Measurements from ENCODE around the gene AFF3. TPM values are rescaled to one million over a fixed set of nuclear protein-coding genes. Genes with fewer than 3 reads are reported as not detected.
A peak's percentile ranks its signal among the peaks of the same experiment; 100 is the strongest.

AFF3 gene
- total RNA-seq, 1 donor from 2014 or later, result 44.6 TPM

DNA sequence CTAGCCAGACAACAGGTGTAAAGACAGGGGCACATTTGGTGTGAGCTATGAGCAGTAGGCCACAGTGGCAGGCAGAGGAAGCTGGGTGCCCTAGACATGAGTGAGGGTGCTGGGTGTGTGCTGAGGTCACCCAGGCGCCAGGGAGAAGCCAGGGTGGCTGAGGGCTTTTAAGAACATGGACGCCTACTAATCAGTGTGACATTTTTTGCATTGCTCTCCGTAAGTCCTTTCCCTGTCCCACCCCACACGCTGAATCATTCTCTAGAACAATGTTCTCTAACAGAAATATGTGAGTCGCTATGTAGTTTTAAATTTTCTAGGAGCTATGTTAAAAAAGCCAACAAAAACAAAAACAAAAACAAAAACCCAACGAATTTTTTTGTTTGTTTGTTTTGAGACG, 448.1 kb downstream of the AFF3 start:
- no peaks in the 10 kb centered on the region for H3K36me3 ChIP-seq
- H3K4me1 ChIP-seq, result peaks cover 7% of the 10 kb centered on the region
- H3K9me3 ChIP-seq, result no peaks in the 10 kb centered on the region
- ATAC-seq (no peak), DNase-seq (no peak)
- no peaks in the 10 kb centered on the region for H3K27me3 ChIP-seq
- intact Hi-C loops (cut with DNase I), result no loop called here
- H3K27ac ChIP-seq, result no peak overlapping the region
- H3K4me3 ChIP-seq, result no peak overlapping the region
- TF ChIP-seq, protein P1, sequence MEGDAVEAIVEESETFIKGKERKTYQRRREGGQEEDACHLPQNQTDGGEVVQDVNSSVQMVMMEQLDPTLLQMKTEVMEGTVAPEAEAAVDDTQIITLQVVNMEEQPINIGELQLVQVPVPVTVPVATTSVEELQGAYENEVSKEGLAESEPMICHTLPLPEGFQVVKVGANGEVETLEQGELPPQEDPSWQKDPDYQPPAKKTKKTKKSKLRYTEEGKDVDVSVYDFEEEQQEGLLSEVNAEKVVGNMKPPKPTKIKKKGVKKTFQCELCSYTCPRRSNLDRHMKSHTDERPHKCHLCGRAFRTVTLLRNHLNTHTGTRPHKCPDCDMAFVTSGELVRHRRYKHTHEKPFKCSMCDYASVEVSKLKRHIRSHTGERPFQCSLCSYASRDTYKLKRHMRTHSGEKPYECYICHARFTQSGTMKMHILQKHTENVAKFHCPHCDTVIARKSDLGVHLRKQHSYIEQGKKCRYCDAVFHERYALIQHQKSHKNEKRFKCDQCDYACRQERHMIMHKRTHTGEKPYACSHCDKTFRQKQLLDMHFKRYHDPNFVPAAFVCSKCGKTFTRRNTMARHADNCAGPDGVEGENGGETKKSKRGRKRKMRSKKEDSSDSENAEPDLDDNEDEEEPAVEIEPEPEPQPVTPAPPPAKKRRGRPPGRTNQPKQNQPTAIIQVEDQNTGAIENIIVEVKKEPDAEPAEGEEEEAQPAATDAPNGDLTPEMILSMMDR (IDR thresholded peaks at IDR 0.05), result no peak

DNA sequence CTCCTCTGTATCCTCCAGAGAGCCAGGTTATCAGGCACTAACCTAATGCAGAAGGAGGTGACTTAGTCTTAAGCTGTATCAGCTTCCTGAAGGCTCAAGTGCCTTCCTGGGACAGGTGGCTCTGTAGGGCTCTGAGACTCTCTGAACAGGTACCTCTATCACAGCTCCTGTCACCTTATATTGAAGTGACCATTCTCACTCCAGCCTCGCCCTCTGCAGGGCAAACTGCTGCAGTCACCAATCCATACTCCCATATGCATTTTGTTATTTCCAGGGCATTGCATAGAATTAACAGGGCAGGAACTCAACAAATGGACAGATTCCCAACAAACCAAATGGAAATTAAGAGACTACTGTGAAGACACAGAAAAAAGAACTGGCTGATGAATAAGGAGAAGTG, 449.6 kb downstream of the AFF3 start:
- no peaks in the 10 kb centered on the region for H3K27me3 ChIP-seq
- H3K27ac ChIP-seq, result no peak overlapping the region
- no peaks in the 10 kb centered on the region for H3K36me3 ChIP-seq
- ATAC-seq, result no peak
- intact Hi-C loops (cut with DNase I), result no loop called here
- peaks cover 7% of the 10 kb centered on the region for H3K4me1 ChIP-seq
- no peak for DNase-seq
- no peak overlapping the region for H3K4me3 ChIP-seq
- TF ChIP-seq, protein P1 (IDR thresholded peaks at IDR 0.05), result no peak
- no peaks in the 10 kb centered on the region for H3K9me3 ChIP-seq

DNA sequence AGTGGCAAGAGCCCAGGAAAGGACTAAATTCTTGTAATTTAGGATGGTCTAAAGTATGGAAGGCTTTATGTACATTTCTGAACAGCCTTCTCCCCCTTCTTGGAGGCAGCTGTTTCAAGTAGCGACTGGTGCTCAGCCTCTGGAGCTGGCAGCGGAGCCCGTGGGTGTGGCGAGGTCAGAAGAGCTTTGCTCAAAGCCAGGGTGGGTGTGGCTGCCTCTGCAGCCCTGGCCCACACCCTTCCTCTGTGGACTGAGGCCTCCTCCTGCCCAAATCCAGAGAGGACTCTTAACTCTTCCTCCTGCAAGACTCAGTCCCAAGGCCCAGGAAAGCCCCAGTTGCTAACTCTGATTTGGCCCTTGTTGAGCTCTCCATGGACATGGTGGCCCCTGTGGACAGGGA, 450.5 kb downstream of the AFF3 start:
- Histone ChIP-seq H3K27ac (no peak overlapping the region), H3K4me3 (no peak overlapping the region), H3K4me1 (peaks cover 7% of the 10 kb centered on the region), H3K36me3 (no peaks in the 10 kb centered on the region), H3K27me3 (no peaks in the 10 kb centered on the region), H3K9me3 (no peaks in the 10 kb centered on the region)
- TF ChIP-seq, protein P1 (IDR thresholded peaks at IDR 0.05), result no peak
- intact Hi-C loops (cut with DNase I), result no loop called here
- ATAC-seq (peak; percentile 83), DNase-seq (peak; percentile 69)

DNA sequence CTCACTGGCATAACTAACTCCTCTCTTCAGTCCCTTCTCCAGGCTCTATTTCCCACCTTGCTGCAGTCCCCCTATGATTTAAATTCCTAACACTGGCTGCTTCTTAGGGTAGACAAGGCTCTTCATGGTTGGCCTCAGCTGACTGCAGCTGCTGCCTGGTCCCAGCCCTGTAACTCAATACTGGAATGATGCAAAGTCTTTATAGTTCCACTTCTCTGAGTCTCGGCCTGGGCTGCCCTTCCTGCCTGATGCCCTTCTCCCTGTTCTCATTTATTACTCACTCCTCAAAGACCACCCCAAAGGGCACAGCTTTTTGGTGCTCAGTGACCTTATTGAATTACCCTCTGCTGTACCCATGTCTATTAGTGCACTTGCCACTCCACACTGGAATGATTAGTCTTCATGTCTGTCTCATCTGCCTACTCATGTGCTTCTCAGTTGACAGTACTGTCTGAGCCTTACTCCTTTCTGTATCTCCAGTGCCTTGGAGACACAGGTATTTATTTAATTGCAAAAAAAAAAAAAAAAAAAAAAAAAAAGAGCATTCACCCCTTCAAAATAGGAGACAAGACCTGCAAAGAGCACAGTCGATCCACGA, 453.1 kb downstream of the AFF3 start:
- Histone ChIP-seq H3K4me3 (no peak overlapping the region), H3K4me1 (peaks cover 7% of the 10 kb centered on the region), H3K27me3 (no peaks in the 10 kb centered on the region), H3K27ac (no peak overlapping the region), H3K36me3 (no peaks in the 10 kb centered on the region), H3K9me3 (no peaks in the 10 kb centered on the region)
- TF ChIP-seq, protein P1 (IDR thresholded peaks at IDR 0.05), result no peak
- DNase-seq, result no peak
- ATAC-seq, result no peak
- intact Hi-C loops (cut with DNase I), result no loop called here

DNA sequence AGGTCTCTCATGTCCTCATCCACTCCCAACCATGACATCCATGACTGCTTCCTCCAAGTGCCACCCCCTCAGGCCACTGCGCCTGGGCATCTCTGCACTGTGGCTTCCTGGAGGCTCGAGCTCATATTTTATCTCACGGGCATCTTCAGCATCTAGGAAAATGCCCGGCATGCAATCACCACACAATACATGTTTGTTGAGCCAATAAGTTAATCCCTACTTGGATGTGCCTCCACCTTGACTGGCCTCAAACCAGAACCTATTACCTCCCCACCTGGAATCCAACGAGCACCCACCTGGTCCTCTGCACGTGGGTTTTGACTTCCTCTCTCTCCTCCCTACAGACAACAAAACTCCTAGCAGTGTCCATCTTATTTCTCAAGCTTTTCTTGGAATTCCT, 453.7 kb downstream of the AFF3 start:
- H3K27ac ChIP-seq, result no peak overlapping the region
- TF ChIP-seq, protein P1 (IDR thresholded peaks at IDR 0.05), result no peak
- H3K9me3 ChIP-seq, result no peaks in the 10 kb centered on the region
- DNase-seq (no peak), ATAC-seq (no peak)
- intact Hi-C loops (cut with DNase I), result no loop called here
- H3K4me1 ChIP-seq, result peaks cover 7% of the 10 kb centered on the region
- no peak overlapping the region for H3K4me3 ChIP-seq
- no peaks in the 10 kb centered on the region for H3K27me3 ChIP-seq
- no peaks in the 10 kb centered on the region for H3K36me3 ChIP-seq
